Left renal cortex interstitium (tissue), 4 donors: ENCODE data around the gene TMED4. TPM values are rescaled to one million over a fixed set of nuclear protein-coding genes. Genes with fewer than 3 reads are reported as not detected.

ENCODE experiments used
- polyA plus RNA-seq, 4 donors: library from polyadenylated mRNA; unstranded; fragments of 120-200 nt; gene quantifications; one replicate each; pipeline ENCODE4 v1.2.1, GENCODE V29; 2013; ENCODE audit not compliant: insufficient read length in 4 of 4

Gene TMED4
- polyA plus RNA-seq, 4 donors = 128 to 176 (median 150) TPM

Other genes with a start within 250 kb of the TMED4 start
- gene NUDCD3, start 91.6 kb downstream of the TMED4 start, polyA plus RNA-seq = 10 to 100 TPM; 86.0 to 93.7 (median 91.2) TPM
- 1 to 10 TPM; 2.3 to 3.5 (median 2.8) TPM for gene NPC1L1, start 40.9 kb downstream of the TMED4 start, polyA plus RNA-seq
- 100 to 1,000 TPM in 2 of 4 donors, 10 to 100 TPM in 2; 73.1 to 123 (median 98.7) TPM for gene DDX56, start 8.3 kb downstream of the TMED4 start, polyA plus RNA-seq
- 10 to 100 TPM; 79.7 to 95.5 (median 87.9) TPM for gene OGDH, start 24.4 kb upstream of the TMED4 start, polyA plus RNA-seq
- gene ZMIZ2, start 166.6 kb upstream of the TMED4 start, polyA plus RNA-seq = 100 to 1,000 TPM in 1 of 4 donors, 10 to 100 TPM in 3; 38.2 to 119 (median 72.4) TPM
- 1,000 to 10,000 TPM; 1,131 to 1,465 (median 1,320) TPM for gene PPIA, start 214.4 kb upstream of the TMED4 start, polyA plus RNA-seq